Kasumi-1 (cell line): ENCODE data around the gene UNC5A.
A peak's percentile ranks its signal among the peaks of the same experiment; 100 is the strongest.
"Not testable (repeated sequence)": the region's sequence is repeated elsewhere in the genome, so short reads cannot be mapped to it uniquely, and the experiment has no call there.

ENCODE experiments used
- DNase-seq, 2 experiments: peaks; one replicate each; lab custom pipeline; 2025; lab: John Stamatoyannopoulos, UW

UNC5A gene

DNA sequence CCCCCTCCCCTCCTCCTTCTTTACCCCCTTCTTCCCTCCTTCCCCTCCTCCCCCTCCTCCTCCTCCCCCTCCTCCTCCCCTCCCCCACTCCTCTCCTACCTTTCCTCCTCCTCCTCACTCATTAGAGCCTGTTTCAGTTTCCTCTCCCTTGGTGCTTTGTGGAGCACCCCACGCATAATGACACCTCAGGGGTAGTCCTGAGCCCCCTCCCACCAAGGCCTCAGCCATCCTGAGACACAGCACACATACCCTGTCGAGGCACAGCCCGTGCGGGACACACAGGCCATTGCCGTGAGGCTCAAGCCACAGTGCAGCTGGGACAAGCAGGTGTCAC, 53.4 kb downstream of the UNC5A start:
- no peak for DNase-seq

DNA sequence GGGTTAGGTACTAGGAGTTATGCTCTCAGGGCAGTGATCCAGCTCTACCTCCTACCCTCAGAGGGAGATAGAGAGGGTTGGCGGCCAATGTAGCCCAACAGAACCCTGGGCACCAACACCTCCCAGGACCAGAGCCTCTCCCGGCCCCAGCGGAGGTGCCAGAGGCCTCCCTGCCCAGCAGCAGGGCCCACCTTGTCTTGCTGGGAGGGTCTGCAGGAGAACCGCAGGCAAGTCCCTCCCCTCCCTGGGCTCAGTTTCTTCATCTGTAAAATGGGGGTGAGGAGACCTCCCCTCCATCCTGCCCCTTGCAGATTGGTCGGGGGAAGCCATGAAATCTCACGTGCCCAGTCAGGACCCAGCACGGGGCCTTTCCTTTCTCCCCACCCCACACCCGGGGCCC, 54.4 kb downstream of the UNC5A start:
- DNase-seq = no peak

DNA sequence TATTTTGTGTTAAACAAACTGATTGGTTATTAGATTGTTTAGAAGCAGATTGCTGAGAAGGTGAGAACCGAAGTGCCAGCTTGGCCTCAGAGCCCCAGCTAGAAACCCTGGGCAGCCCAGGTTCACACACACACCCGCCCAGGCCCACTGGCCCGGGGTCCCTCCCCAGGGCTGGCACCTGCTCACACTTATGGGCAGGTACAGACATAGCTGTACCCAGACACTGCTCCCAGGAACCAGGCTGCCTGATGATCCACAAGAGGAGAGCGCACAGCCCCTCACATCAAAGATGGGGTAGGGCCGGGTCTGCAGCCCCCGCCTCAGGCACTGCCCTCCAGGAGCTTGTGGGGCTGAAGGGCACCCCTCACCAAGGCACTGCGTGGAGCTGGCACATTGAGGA, 55.6 kb downstream of the UNC5A start:
- DNase-seq = no peak

- no peak for DNase-seq
These were observed 56.5 kb downstream of the UNC5A start for GRCh38 chr5:176866707-176867310.

DNA sequence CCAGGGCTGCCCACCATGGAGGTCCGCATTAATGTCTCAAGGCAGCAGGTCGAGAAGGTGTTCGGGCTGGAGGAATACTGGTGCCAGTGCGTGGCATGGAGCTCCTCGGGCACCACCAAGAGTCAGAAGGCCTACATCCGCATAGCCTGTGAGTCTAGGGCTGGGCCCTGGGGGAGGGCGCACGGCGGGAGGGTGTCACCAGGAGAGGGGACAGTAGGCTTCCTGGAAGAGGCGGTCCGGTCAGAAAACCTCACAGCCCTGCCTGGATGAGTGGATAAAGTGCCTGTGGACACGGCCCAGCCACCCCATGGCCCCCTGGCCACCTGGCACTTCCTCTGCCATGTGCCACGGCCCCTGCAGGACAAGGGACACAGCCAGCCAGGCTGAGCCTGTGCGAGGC, 57.8 kb downstream of the UNC5A start:
- DNase-seq = no peak

GRCh38 chr5:176868731-176869130, 58.4 kb downstream of the UNC5A start:
- DNase-seq = no peak

DNA sequence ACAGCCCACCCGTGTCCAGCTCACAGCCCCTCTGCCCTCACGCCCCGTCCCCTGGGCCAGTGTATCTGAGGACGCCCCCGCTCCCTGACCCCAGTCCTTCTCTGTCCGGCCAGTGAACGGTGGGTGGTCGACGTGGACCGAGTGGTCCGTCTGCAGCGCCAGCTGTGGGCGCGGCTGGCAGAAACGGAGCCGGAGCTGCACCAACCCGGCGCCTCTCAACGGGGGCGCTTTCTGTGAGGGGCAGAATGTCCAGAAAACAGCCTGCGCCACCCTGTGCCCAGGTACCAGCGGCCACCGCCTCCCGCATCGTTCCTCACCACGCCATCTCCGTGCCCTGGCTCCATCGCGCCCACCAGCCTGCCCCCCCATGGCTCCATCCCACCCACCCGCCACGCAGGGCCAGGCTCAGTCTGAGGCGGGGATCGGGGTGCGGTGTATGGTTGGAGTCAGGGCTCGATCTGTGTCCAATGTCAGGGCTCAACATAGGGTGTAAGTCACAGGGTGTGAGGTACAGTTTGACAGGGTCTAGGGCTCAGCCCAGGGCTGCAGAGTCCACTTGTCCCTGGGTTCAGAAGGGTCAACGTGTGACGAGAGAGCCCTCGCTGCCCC, 59.2 kb downstream of the UNC5A start:
- no peak for DNase-seq

- peak; percentile 37 to 47 for DNase-seq
These were observed 59.8 kb downstream of the UNC5A start for GRCh38 chr5:176870110-176870591.

GRCh38 chr5:176870644-176871043, 60.3 kb downstream of the UNC5A start:
- not testable (repeated sequence) for DNase-seq

DNA sequence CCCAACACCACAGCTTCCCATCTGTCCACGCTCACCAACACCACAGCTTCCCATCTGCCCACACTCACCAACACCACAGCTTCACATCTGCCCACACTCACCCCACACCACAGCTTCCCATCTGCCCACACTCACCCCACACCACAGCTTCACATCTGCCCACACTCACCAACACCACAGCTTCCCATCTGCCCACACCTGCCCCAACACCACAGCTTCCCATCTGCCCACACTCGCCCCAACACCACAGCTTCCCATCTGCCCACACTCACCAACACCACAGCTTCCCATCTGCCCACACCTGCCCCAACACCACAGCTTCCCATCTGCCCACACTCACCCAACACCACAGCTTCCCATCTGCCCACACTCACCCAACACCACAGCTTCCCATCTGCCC, 62.2 kb downstream of the UNC5A start:
- DNase-seq = not testable (repeated sequence)

- peak in 1 of 2 experiments; percentile 5 for DNase-seq
These were observed 62.7 kb downstream of the UNC5A start for GRCh38 chr5:176873011-176873410.

- peak in 1 of 2 experiments; percentile 10 for DNase-seq
These were observed 63.3 kb downstream of the UNC5A start for GRCh38 chr5:176873541-176874172.

DNA sequence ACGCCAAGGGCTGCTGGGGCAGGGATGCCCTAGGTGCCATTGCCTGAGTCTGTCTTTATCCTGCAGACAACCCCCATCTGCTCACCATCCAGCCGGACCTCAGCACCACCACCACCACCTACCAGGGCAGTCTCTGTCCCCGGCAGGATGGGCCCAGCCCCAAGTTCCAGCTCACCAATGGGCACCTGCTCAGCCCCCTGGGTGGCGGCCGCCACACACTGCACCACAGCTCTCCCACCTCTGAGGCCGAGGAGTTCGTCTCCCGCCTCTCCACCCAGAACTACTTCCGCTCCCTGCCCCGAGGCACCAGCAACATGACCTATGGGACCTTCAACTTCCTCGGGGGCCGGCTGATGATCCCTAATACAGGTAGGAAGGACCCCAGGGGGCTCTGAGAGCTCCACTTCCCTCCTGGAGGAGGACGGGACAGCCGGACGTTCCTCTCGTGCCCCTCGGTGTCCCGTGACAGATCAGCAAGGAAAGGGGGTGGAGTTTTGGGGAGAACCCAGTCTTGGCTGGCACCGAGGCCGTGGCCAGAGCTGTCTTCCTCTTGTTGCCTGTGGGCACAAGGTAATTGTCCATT, 63.9 kb downstream of the UNC5A start:
- no peak for DNase-seq

- no peak for DNase-seq
These were observed 64.7 kb downstream of the UNC5A start for GRCh38 chr5:176875014-176875550.

- peak; percentile 11 to 38 for DNase-seq
These were observed 65.6 kb downstream of the UNC5A start for GRCh38 chr5:176875783-176876505.

GRCh38 chr5:176876506-176877431, 66.4 kb downstream of the UNC5A start:
- DNase-seq = no peak

DNA sequence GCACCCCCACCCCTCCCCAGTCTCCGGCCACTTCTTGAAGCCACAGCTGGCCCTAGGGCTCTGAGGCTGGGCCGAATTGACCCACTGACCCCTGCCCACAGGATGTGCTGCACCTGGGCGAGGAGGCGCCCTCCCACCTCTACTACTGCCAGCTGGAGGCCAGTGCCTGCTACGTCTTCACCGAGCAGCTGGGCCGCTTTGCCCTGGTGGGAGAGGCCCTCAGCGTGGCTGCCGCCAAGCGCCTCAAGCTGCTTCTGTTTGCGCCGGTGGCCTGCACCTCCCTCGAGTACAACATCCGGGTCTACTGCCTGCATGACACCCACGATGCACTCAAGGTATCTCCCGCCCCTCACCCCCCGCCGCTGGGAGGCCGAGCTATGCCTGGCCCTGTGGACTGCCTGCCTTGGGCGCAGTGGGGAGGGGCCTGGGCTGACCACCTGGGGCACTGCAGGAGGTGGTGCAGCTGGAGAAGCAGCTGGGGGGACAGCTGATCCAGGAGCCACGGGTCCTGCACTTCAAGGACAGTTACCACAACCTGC, 67.5 kb downstream of the UNC5A start:
- no peak for DNase-seq

DNA sequence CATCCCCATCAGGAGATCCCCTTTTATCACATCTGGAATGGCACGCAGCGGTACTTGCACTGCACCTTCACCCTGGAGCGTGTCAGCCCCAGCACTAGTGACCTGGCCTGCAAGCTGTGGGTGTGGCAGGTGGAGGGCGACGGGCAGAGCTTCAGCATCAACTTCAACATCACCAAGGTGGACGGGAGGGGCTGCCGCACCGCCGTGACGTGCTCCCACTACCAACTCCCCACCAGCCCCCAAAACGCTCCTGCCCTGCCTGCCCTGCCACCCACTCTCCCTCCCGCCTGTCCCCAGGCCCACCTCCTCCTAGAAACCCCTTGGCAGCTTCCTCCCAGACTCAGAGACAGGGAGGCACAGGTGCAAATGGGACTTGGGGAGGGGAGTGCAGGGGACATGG, 68.1 kb downstream of the UNC5A start:
- no peak for DNase-seq

DNA sequence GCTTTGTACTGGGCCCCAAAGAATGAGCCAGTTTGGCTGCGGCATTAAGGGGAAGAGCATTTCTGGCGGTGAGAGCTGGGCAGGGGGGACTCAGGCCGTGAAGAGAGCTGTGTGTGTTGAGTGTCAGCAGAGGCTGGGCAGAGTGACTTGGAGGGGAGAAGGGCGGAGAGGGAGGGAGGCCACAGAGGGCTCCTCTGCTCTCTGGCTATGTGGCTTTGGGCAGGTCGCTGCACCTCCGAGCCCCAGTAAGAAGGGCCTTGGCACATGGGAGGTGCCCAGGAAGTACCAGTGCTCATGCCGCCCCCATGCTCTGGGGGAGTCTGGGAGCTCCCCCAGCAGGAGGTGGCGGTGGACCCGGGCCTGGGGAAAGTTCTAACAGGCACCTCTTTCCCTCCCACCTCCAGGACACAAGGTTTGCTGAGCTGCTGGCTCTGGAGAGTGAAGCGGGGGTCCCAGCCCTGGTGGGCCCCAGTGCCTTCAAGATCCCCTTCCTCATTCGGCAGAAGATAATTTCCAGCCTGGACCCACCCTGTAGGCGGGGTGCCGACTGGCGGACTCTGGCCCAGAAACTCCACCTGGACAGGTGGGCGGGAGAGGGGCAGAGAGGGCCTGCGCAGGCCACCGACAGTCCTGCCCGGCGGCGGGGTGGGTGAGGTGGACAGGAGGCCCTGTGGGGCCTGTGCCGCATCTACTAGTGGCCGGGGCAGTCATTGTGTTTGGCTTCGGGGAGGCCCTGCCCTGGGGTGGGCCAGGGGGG, 68.7 kb downstream of the UNC5A start:
- no peak for DNase-seq
